ENCODE data around the gene SOHLH1.

DNA sequence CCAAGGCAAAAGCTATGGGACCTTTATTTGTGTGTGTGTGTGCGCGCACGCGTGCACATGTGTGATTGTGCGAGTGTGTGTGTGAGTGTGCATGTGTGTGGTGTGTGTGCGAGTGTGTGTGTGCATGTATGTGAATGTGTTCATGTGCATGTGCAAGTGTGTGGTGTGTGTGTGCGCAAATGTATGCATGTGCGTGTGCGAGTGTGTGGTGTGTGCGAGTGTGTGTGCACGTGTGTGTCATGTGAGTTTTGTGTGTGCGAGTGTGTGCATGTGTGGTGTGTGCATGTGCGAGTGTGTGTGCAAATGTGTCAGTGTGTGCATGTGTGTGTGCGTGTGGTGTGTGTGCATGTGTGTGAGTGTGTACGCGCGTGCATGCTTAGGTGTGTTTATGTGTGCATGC lies 48.9 kb downstream of the SOHLH1 start:
- TF ChIP-seq POLR2AphosphoS5 (IDR thresholded peaks at IDR 0.05) (no peak), POLR2A (IDR thresholded peaks at IDR 0.05) (no peak)
- TF ChIP-seq, protein P1, sequence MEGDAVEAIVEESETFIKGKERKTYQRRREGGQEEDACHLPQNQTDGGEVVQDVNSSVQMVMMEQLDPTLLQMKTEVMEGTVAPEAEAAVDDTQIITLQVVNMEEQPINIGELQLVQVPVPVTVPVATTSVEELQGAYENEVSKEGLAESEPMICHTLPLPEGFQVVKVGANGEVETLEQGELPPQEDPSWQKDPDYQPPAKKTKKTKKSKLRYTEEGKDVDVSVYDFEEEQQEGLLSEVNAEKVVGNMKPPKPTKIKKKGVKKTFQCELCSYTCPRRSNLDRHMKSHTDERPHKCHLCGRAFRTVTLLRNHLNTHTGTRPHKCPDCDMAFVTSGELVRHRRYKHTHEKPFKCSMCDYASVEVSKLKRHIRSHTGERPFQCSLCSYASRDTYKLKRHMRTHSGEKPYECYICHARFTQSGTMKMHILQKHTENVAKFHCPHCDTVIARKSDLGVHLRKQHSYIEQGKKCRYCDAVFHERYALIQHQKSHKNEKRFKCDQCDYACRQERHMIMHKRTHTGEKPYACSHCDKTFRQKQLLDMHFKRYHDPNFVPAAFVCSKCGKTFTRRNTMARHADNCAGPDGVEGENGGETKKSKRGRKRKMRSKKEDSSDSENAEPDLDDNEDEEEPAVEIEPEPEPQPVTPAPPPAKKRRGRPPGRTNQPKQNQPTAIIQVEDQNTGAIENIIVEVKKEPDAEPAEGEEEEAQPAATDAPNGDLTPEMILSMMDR (IDR thresholded peaks at IDR 0.05): no peak

Data from upper lobe of left lung (tissue), 4 donors.